Osteoblast (primary cell): ENCODE measurements around the gene RER1. TPM values are rescaled to one million over a fixed set of nuclear protein-coding genes. Genes with fewer than 3 reads are reported as not detected.
A peak's percentile ranks its signal among the peaks of the same experiment; 100 is the strongest.

ENCODE experiments used
- DNase-seq: peaks from one replicate; pipeline ENCODE4 v3.0.0; 2011; ENCODE audit warnings: low spot score, mixed read lengths; ENCODE audit not compliant: insufficient read length; ENCODE audit errors: missing footprints
- H2AFZ ChIP-seq: 2 replicates; pipeline ENCODE4 v1.6.0; 2011; ENCODE audit warnings: mild to moderate bottlenecking, low read length
- H3K27ac ChIP-seq: 2 replicates; pipeline ENCODE4 v1.5.1; 2011; ENCODE audit warnings: mild to moderate bottlenecking, low read depth, low read length, moderate library complexity
- H3K27me3 ChIP-seq: 2 replicates; pipeline ENCODE4 v1.6.0; 2012; ENCODE audit warnings: mild to moderate bottlenecking, control low read depth, inconsistent platforms, low read length, moderate library complexity; ENCODE audit not compliant: insufficient read depth
- H3K36me3 ChIP-seq: 2 replicates; pipeline ENCODE4 v1.5.1; 2011; ENCODE audit warnings: mild to moderate bottlenecking, low read length, control low read depth, moderate library complexity; ENCODE audit not compliant: insufficient read depth
- H3K4me1 ChIP-seq: 2 replicates; pipeline ENCODE4 v1.5.1; 2011; ENCODE audit warnings: mild to moderate bottlenecking, low read length, control low read depth, moderate library complexity; ENCODE audit not compliant: insufficient read depth
- H3K4me2 ChIP-seq: 2 replicates; pipeline ENCODE4 v1.6.0; 2011; ENCODE audit warnings: mild to moderate bottlenecking, low read length; ENCODE audit not compliant: insufficient read depth
- H3K4me3 ChIP-seq: fragments of 200-600 bp; sonication (generic); 3 replicates; pipeline ENCODE4 v1.5.1; 2012; ENCODE audit warnings: mild to moderate bottlenecking, low read length, inconsistent platforms; ENCODE audit not compliant: insufficient read depth
- H3K79me2 ChIP-seq: 2 replicates; pipeline ENCODE4 v1.6.0; 2012; ENCODE audit warnings: mild to moderate bottlenecking, low read length, control low read depth, inconsistent platforms; ENCODE audit not compliant: insufficient read depth
- H3K9me3 ChIP-seq: 2 replicates; pipeline ENCODE4 v1.5.1; 2011; ENCODE audit warnings: low read depth, low read length, control low read depth
- H4K20me1 ChIP-seq: 2 replicates; pipeline ENCODE4 v1.6.0; 2012; ENCODE audit warnings: mild to moderate bottlenecking, low read length, control low read depth; ENCODE audit not compliant: insufficient read depth
- total RNA-seq: library from RNA; depleted of rRNA; stranded (reverse); fragments of >200 nt; gene quantifications from 2 replicates; pipeline ENCODE4 v1.2.3, GENCODE V29; 2012
- TF ChIP-seq, protein P1 (sequence below): IDR thresholded peaks from 2 replicates; pipeline ENCODE4 v1.5.1; 2011; ENCODE audit warnings: mild to moderate bottlenecking, low read depth, low read length, moderate library complexity; ENCODE audit errors: extremely low read depth

Gene RER1
- total RNA-seq, 1 donor: 95.2 TPM

DNA sequence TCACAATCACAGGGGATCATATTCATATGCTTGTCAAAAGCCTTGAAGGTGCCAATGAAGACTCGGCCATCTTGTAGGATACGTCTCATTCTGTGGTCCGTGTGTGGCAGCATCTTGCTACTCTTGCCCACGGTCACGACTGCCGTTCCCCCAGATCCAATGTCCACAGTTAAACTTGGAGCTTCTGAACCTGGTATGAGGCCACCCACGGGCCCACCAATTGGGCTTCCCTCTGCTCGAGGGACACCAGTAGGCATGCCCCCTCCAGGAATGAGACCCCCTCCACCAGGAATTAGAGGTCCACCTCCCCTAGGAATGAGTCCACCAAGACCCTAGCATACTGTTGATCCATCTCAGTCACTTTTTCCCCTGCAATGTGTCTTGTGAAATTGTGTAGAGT lies 39.9 kb upstream of the RER1 start:
- Histone ChIP-seq H3K36me3 (no peaks in the 10 kb centered on the region), H3K79me2 (no peaks in the 10 kb centered on the region), H3K27ac (no peak overlapping the region), H3K4me2 (no peak overlapping the region), H3K4me3 (no peak overlapping the region), H3K9me3 (no peaks in the 10 kb centered on the region), H2AFZ (no peak overlapping the region), H3K4me1 (no peaks in the 10 kb centered on the region), H4K20me1 (no peaks in the 10 kb centered on the region), H3K27me3 (no peaks in the 10 kb centered on the region)
- TF ChIP-seq, protein P1, sequence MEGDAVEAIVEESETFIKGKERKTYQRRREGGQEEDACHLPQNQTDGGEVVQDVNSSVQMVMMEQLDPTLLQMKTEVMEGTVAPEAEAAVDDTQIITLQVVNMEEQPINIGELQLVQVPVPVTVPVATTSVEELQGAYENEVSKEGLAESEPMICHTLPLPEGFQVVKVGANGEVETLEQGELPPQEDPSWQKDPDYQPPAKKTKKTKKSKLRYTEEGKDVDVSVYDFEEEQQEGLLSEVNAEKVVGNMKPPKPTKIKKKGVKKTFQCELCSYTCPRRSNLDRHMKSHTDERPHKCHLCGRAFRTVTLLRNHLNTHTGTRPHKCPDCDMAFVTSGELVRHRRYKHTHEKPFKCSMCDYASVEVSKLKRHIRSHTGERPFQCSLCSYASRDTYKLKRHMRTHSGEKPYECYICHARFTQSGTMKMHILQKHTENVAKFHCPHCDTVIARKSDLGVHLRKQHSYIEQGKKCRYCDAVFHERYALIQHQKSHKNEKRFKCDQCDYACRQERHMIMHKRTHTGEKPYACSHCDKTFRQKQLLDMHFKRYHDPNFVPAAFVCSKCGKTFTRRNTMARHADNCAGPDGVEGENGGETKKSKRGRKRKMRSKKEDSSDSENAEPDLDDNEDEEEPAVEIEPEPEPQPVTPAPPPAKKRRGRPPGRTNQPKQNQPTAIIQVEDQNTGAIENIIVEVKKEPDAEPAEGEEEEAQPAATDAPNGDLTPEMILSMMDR: no peak
- peak; percentile 82 for DNase-seq

DNA sequence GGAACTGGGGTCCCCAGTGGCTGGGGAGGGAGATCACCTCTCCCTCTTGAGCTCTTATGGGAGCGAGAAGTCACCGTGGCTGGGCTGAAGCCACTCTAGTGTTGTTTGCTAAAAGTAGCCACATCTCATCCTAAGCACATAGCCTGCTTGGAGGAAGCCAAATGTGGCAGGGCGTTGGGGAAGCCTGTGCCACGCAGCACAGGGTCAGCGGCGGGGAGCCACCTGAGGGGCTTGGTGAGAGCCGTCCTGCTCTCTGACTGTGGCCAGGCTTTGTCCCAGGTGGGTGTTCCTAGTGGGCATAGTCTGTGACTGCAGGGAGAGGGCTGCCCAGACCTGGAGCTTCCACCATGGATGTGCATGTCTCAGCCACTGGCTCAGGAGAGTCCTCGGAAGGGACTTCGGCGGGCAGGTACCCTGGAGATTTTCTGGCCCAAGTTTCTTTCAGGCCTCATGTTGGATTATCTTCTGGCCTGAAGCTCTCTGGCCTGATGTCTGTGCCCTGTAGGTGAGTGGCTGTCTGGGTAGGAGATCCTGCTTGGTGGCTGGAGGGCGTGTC lies 39.2 kb upstream of the RER1 start:
- Histone ChIP-seq H3K79me2 (no peaks in the 10 kb centered on the region), H3K36me3 (no peaks in the 10 kb centered on the region), H3K9me3 (no peaks in the 10 kb centered on the region), H4K20me1 (no peaks in the 10 kb centered on the region), H3K4me1 (no peaks in the 10 kb centered on the region), H2AFZ (no peak overlapping the region), H3K4me2 (no peak overlapping the region), H3K27me3 (no peaks in the 10 kb centered on the region), H3K4me3 (no peak overlapping the region), H3K27ac (no peak overlapping the region)
- peak; percentile 87 for DNase-seq
- TF ChIP-seq, protein P1: no peak

DNA sequence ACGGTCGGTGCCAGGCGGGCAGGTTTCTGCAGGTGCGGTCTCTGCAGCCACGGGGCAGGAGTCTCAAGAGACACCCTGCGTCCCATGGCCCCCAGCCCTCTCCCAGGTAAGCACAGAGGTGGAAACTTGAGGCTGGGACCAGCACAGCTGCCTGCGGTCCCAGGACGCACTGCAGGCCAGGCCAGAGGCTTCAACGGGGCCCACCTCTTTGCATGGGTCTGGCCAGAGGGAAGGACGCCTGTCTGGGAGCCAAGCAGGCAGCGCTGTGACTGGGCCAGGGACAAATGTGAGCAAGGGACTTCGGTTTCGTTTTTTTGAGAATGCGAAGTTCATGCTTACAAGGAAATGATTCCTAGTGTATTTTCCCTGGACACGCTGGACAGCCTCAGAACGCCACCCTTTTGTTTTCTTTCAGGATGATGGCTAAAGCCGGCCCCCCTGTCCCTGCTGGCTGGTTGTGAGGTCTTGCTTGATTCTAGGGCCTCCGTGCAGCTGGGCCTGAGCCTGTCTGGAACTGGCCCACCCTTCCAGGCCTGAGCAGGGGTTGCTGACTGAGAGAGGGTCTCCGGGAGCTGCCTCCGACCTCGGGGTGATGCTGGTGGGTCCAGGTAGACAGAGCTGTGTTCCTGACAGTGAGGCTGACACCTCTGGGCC lies 38.6 kb upstream of the RER1 start:
- Histone ChIP-seq H3K27ac (no peak overlapping the region), H2AFZ (peak overlapping the region; percentile 76), H3K4me2 (no peak overlapping the region), H4K20me1 (no peaks in the 10 kb centered on the region), H3K79me2 (no peaks in the 10 kb centered on the region), H3K36me3 (no peaks in the 10 kb centered on the region), H3K9me3 (no peaks in the 10 kb centered on the region), H3K4me1 (no peaks in the 10 kb centered on the region), H3K4me3 (no peak overlapping the region), H3K27me3 (no peaks in the 10 kb centered on the region)
- TF ChIP-seq, protein P1: no peak
- peak; percentile 91 for DNase-seq

DNA sequence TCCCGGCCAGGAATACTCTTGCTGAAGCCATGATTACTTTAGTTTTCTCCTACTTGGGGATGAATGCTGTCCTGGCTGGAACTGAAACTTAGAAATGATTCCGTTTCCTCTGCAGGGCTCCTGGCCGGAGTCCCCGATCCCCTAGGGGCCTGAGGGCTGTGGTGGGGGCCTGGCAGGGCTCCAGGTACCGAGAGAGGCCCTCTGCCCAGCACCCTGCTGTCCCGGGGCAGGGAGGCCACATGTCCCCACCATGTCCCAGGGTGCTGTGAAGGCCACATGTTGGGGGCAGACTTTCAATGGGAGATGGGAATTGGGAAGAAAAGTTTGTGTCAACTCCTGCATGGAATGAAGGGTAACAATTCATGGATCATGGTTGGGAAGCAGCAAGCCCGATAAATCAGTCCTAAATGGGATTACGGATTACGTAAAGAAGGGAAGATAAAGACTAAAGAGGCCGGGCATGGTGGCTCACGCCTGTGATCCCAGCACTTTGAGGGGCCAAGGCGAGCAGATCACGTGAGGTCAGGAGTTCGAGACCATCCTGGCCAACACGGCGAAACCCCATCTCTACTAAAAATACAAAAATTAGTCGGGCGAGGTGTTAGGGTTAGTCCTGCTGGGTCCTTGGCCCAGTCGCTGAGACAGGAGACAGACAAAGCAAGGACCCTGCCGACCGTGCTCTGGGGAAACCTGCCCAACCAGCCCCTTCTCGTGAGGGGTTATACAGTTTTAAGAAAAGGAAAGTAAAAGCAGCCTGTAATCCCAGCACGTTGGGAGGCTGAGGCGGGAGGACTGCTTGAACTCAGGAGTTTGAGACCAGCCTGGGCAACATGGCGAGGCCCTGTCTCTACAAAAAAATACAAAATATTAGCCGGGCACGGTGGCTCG lies 37.8 kb upstream of the RER1 start:
- Histone ChIP-seq H3K36me3 (no peaks in the 10 kb centered on the region), H3K4me1 (no peaks in the 10 kb centered on the region), H3K27me3 (no peaks in the 10 kb centered on the region), H3K4me3 (no peak overlapping the region), H3K27ac (no peak overlapping the region), H2AFZ (peak overlapping the region; percentile 76), H3K9me3 (no peaks in the 10 kb centered on the region), H3K79me2 (no peaks in the 10 kb centered on the region), H3K4me2 (no peak overlapping the region), H4K20me1 (no peaks in the 10 kb centered on the region)
- DNase-seq: peak; percentile 87
- TF ChIP-seq, protein P1: no peak
